Ovary (tissue), 9 donors: Measurements from ENCODE around the gene LEMD2. TPM values are rescaled to one million over a fixed set of nuclear protein-coding genes. Genes with fewer than 3 reads are reported as not detected.

Experiments used
- DNase-seq, 5 donors: peaks; one replicate each; pipeline ENCODE4 v3.0.0-alpha.2; 2019 to 2020
- H3K27ac ChIP-seq, 2 donors: fragments of 200-600 bp; one replicate each; pipeline versions ENCODE4 v1.5.1 to v1.8.0; 2019 to 2022
- H3K27me3 ChIP-seq: fragments of 200-600 bp; one replicate; pipeline ENCODE4 v1.8.0; 2022
- H3K36me3 ChIP-seq: fragments of 200-600 bp; sonication (generic); one replicate; pipeline ENCODE4 v1.5.1; 2019
- H3K4me1 ChIP-seq: one replicate; pipeline ENCODE4 v1.8.1; 2013; ENCODE audit warnings: mild to moderate bottlenecking, moderate library complexity; ENCODE audit not compliant: insufficient read depth
- H3K4me3 ChIP-seq: fragments of 200-600 bp; sonication (generic); one replicate; pipeline ENCODE4 v1.5.1; 2017
- H3K9me3 ChIP-seq, 2 donors: fragments of 200-600 bp in 1 of 2; sonication (generic) in 1 of 2; one replicate each; pipeline versions ENCODE4 v1.5.1 to v1.8.1; 2013 to 2019; ENCODE audit warnings: mild to moderate bottlenecking in 1 of 2, moderate library complexity in 1 of 2
- EP300 ChIP-seq: sonication (generic); formaldehyde crosslinking; IDR thresholded peaks from one replicate; pipeline ENCODE4 v1.6.1; 2017; ENCODE audit warnings: antibody characterized with exemption
- POLR2A ChIP-seq: fragments of 450-650 bp; IDR thresholded peaks from one replicate; pipeline ENCODE4 v1.6.1; 2017; ENCODE audit warnings: antibody characterized with exemption, mild to moderate bottlenecking, moderate library complexity
- WGBS, 3 donors: extraction: QIAGEN DNeasy Blood & Tissue Kit in 1 of 3; methylation state at CpG; one replicate each; pipeline versions ENCODE4 v1.1.5 to v1.1.7; 2013 to 2017; 5-methylcytosine and 5-hydroxymethylcytosine counted together
- intact Hi-C, 4 donors: fragments of 100-400 bp; cut with DNase I; formaldehyde crosslinking; loops; one replicate each; pipeline versions ENCODE4 v1.11.0 to v1.15.1; 2022 to 2023
- polyA plus RNA-seq, 2 donors: library from polyadenylated mRNA; stranded (reverse); fragments of 200-250 nt in 1 of 2; fragments of 350-450 nt in 1 of 2; fragmentation: Illumina TruSeq in 1 of 2; extraction: RNeasy Lipid Tissue Mini Kit (QIAGEN cat#74804) in 1 of 2; gene quantifications; one replicate each; pipeline ENCODE4 v1.2.3, GENCODE V29; 2013 to 2014
- total RNA-seq, 7 donors: library from RNA; depleted of rRNA in 2 of 7; stranded (reverse); fragments of >200 nt in 2 of 7; fragmentation: NEBNext Ultra II Directional in 3 of 7; extraction: Animal tissue kit (Norgen Biotek cat#: 25700) in 3 of 7; gene quantifications; one replicate each; pipeline versions ENCODE4 v1.1.0 to v1.2.4, GENCODE V29; 2016 to 2023
- TF ChIP-seq, protein P1 (sequence below), 3 donors: fragments of 450-650 bp in 2 of 3; fragments of 200-600 bp in 1 of 3; IDR thresholded peaks; one replicate each; pipeline versions ENCODE4 v1.5.1 to v1.8.0; 2016 to 2022; ENCODE audit warnings: antibody characterized with exemption in 3 of 3, mild to moderate bottlenecking in 1 of 3
- donor health status: DM: no; HTN: no; CAD: no; lungs with moderate emphysema.
- donor health status: DM: no; HTN: no; CAD: no.
- donor health status: Bipolar disorder and iron deficiency.
- donor health status: DM: yes; HTN: yes; CAD: no.
- donor health status: DM: no; HTN: no; CAD: no.
- donor health status: DM: yes; HTN: yes; CAD: no.

The LEMD2 gene
- total and polyA plus RNA-seq, 9 donors, result 41.7 to 66.8 (median 56.7) TPM

DNA sequence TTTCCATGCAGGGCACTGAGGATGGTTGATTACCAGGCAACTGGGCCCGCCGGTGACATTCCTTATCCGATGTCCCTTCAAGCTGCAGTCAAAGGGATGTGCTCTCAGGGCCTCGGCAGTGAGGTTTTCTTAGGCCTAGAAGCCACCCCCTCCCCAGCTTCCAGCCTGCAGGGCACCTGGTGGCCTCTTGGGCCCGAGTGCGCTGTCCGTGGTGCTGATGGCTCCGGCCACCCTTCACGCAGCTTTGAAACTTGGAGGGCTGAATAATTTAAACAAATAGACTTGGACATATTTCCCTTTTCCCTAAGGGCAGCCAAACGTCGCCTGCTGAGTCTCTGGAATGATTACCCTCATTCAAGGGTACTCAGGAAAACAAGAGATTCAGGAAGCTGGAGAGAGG lies 23.7 kb upstream of the LEMD2 start:
- WGBS, 3 donors, result 4 to 6% (median 4%) methylated on average over 11 of the region's 11 CpGs
- H3K36me3 ChIP-seq, result no peaks in the 10 kb centered on the region
- H3K4me1 ChIP-seq, result no peaks in the 10 kb centered on the region
- intact Hi-C loops, result no loop called here
- no peaks in the 10 kb centered on the region for H3K9me3 ChIP-seq
- no peak overlapping the region for H3K4me3 ChIP-seq
- DNase-seq, result peak in 4 of 5 donors; percentile 35 to 70 (median 50)
- no peaks in the 10 kb centered on the region for H3K27me3 ChIP-seq
- no peak overlapping the region for H3K27ac ChIP-seq
- TF ChIP-seq POLR2A (no peak), EP300 (no peak)
- TF ChIP-seq, protein P1, sequence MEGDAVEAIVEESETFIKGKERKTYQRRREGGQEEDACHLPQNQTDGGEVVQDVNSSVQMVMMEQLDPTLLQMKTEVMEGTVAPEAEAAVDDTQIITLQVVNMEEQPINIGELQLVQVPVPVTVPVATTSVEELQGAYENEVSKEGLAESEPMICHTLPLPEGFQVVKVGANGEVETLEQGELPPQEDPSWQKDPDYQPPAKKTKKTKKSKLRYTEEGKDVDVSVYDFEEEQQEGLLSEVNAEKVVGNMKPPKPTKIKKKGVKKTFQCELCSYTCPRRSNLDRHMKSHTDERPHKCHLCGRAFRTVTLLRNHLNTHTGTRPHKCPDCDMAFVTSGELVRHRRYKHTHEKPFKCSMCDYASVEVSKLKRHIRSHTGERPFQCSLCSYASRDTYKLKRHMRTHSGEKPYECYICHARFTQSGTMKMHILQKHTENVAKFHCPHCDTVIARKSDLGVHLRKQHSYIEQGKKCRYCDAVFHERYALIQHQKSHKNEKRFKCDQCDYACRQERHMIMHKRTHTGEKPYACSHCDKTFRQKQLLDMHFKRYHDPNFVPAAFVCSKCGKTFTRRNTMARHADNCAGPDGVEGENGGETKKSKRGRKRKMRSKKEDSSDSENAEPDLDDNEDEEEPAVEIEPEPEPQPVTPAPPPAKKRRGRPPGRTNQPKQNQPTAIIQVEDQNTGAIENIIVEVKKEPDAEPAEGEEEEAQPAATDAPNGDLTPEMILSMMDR (IDR thresholded peaks at IDR 0.05), result no peak

DNA sequence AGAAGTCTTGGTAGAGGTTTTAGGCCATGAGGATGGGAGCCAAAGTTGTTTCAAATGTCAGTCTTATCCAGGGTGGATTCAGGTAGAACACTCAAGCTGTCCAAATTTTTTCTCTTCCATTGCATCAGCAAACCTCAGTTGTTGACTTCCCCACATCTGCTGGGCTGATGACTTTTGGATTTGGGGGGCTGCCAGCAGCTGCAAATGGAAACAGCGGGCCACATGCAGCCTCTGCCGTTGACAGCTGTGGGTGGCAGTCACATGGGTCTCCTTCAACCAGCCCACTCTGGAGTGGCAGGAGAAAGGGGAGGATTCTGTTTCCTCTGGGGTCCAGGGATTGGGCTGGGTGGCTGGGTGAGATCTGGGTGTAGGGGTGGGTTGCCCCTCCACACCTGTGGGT lies 20.7 kb upstream of the LEMD2 start:
- Histone ChIP-seq H3K27me3 (no peaks in the 10 kb centered on the region), H3K4me3 (no peak overlapping the region), H3K27ac (no peak overlapping the region), H3K9me3 (no peaks in the 10 kb centered on the region), H3K4me1 (no peaks in the 10 kb centered on the region), H3K36me3 (no peaks in the 10 kb centered on the region)
- WGBS, 3 donors, result 39 to 40% (median 39%) methylated on average over 2 of the region's 2 CpGs
- DNase-seq, result no peak
- intact Hi-C loops, result no loop called here
- TF ChIP-seq POLR2A (no peak), EP300 (no peak)
- TF ChIP-seq, protein P1 (IDR thresholded peaks at IDR 0.05), result no peak

DNA sequence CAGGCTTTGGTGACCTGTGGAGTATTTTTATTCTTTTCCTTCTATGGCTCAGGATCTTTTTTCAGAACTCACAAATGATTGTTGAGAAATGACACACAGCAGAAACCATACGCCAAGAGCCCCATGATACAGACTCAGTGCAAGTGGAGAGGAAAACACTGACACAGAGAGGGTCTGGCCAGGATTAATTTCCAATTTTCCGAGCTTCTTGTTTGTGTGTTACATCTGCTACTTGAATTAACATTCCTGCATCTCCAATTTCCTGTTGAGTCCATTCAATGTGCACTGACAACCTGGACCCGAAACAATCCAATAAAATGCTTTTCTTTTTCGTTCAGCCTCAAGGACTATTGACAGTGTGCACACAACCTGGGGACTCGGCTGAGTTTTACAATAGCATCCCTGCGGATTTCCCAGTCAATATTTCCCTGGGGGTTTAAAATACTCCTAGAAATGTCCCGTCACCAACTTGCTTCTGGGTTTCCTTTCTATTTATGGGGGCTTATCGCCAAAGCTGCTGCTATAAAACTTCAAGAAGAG lies 19.8 kb upstream of the LEMD2 start:
- no peak overlapping the region for H3K27ac ChIP-seq
- 52 to 65% (median 56%) methylated on average over 8 of the region's 8 CpGs for WGBS, 3 donors
- no peak for TF ChIP-seq POLR2A
- TF ChIP-seq, protein P1 (IDR thresholded peaks at IDR 0.05), result no peak
- TF ChIP-seq EP300, result no peak
- no peaks in the 10 kb centered on the region for H3K4me1 ChIP-seq
- H3K4me3 ChIP-seq, result no peak overlapping the region
- DNase-seq, result no peak
- no peaks in the 10 kb centered on the region for H3K27me3 ChIP-seq
- H3K36me3 ChIP-seq, result no peaks in the 10 kb centered on the region
- intact Hi-C loops, result no loop called here
- no peaks in the 10 kb centered on the region for H3K9me3 ChIP-seq

DNA sequence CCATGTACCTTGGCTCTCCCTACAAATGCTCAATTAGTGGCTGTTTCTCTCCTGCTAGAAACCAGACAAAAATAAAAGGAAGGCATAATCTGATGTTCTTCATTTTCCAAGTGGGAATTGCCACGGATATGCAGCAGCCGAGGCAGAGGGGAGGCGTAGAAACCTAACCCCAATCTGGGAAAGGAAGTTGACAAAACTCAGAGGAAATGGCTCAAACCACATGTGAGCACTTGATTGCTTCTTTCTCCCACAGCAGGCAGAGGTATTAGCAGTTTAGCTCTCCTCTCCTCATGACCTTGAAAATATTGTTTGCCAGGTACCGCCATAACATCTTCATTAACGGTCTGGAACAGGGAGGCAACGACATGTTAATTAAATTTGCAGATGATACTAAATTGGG lies 18.7 kb upstream of the LEMD2 start:
- no peaks in the 10 kb centered on the region for H3K4me1 ChIP-seq
- TF ChIP-seq EP300 (no peak), POLR2A (no peak)
- TF ChIP-seq, protein P1 (IDR thresholded peaks at IDR 0.05), result no peak
- H3K9me3 ChIP-seq, result no peaks in the 10 kb centered on the region
- H3K27ac ChIP-seq, result no peak overlapping the region
- no peak overlapping the region for H3K4me3 ChIP-seq
- no peaks in the 10 kb centered on the region for H3K36me3 ChIP-seq
- no peaks in the 10 kb centered on the region for H3K27me3 ChIP-seq
- DNase-seq, result no peak
- intact Hi-C loops, result no loop called here
- 6 to 22% (median 9%) methylated on average over 6 of the region's 6 CpGs for WGBS, 3 donors
